Breast epithelium (tissue), 4 donors: ENCODE results near the gene RBM7. TPM values are rescaled to one million over a fixed set of nuclear protein-coding genes. Genes with fewer than 3 reads are reported as not detected.

Experiments used
- DNase-seq, 2 donors: peaks; one replicate each; pipeline ENCODE4 v3.0.0-alpha.2; 2019; ENCODE audit warnings: low spot score in 2 of 2
- H3K27ac ChIP-seq, 2 donors: fragments of 200-600 bp; sonication (generic) in 1 of 2; one replicate each; pipeline ENCODE4 v1.5.1; 2016 to 2019; ENCODE audit warnings: mild to moderate bottlenecking in 1 of 2
- H3K27me3 ChIP-seq, 2 donors: fragments of 200-600 bp; sonication (generic) in 1 of 2; one replicate each; pipeline versions ENCODE4 v1.5.1 to v1.6.0; 2017 to 2019; ENCODE audit warnings: control low read depth in 1 of 2, mild to moderate bottlenecking in 1 of 2
- H3K36me3 ChIP-seq: fragments of 200-600 bp; one replicate; pipeline ENCODE4 v1.5.1; 2019
- H3K4me1 ChIP-seq, 2 donors: fragments of 200-600 bp; sonication (generic); one replicate each; pipeline ENCODE4 v1.5.1; 2016 to 2019; ENCODE audit warnings: control low read depth in 1 of 2
- H3K4me3 ChIP-seq, 3 donors: fragments of 200-600 bp; sonication (generic); 1 replicate in 2 of 3; 2 replicates in 1 of 3; pipeline ENCODE4 v1.5.1; 2016 to 2019; ENCODE audit warnings: mild to moderate bottlenecking in 3 of 3, moderate library complexity in 2 of 3
- H3K9me3 ChIP-seq, 2 donors: fragments of 200-600 bp; sonication (generic) in 1 of 2; one replicate each; pipeline ENCODE4 v1.5.1; 2016 to 2019; ENCODE audit warnings: control low read depth in 1 of 2
- CTCF ChIP-seq, 3 donors: fragments of 450-650 bp; IDR thresholded peaks; one replicate each; pipeline ENCODE4 v1.5.1; 2016 to 2017; ENCODE audit warnings: antibody characterized with exemption in 3 of 3, mild to moderate bottlenecking in 3 of 3, moderate library complexity in 3 of 3
- POLR2A ChIP-seq: fragments of 450-650 bp; IDR thresholded peaks from one replicate; pipeline ENCODE4 v1.6.1; 2016; ENCODE audit warnings: antibody characterized with exemption, mild to moderate bottlenecking, moderate library complexity
- POLR2AphosphoS5 ChIP-seq, 3 donors: sonication (generic); formaldehyde crosslinking; IDR thresholded peaks; one replicate each; pipeline ENCODE4 v1.6.1; 2017; ENCODE audit warnings: antibody characterized with exemption in 3 of 3
- intact Hi-C: fragments of 100-400 bp; cut with DNase I; formaldehyde crosslinking; loops from one replicate; pipeline ENCODE4 v1.15.1; 2023; ENCODE audit warnings: low total_unique reads
- total RNA-seq, 3 donors: library from RNA; depleted of rRNA; stranded (reverse); fragments of >200 nt; gene quantifications; one replicate each; pipeline ENCODE4 v1.1.0, GENCODE V29; 2016

RBM7 gene
- total RNA-seq, 3 donors from 2014 or later = 14.7 to 29.7 (median 25.2) TPM

- intact Hi-C loops = no loop called here
- Histone ChIP-seq H3K4me3 (no peak overlapping the region), H3K27me3 (peaks cover 0 to 2% of the 10 kb centered on the region in 2 donors), H3K27ac (no peak overlapping the region), H3K9me3 (no peaks in the 10 kb centered on the region), H3K4me1 (no peaks in the 10 kb centered on the region), H3K36me3 (no peaks in the 10 kb centered on the region)
- no peak for TF ChIP-seq POLR2A
- TF ChIP-seq CTCF (IDR thresholded peaks at IDR 0.05) = no peak
- TF ChIP-seq POLR2AphosphoS5 (IDR thresholded peaks at IDR 0.05) = no peak
- DNase-seq = no peak
Measured at GRCh38 chr11:114362326-114362725, 38.1 kb upstream of the RBM7 start.

DNA sequence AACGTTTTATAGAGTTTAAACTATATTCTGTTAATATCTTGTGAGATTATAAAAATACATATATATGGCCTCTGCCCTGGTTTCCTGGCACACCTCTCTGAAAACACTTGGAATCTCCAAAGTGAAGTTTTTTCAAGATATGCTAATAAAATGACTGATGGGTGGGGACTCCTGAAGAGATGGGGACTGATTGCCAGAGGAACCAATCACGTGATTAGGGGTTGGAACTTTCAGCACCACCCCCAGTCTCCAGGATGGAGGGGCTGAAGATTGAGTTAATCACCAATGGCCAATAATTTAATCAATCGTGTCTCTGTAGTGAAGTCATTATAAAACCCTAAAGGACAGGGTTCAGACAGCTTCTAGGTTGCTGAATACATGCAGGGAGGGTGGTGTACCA, 37.5 kb upstream of the RBM7 start:
- H3K9me3 ChIP-seq = no peaks in the 10 kb centered on the region
- H3K4me3 ChIP-seq = no peak overlapping the region
- peaks cover 0 to 2% of the 10 kb centered on the region in 2 donors for H3K27me3 ChIP-seq
- H3K4me1 ChIP-seq = no peaks in the 10 kb centered on the region
- intact Hi-C loops = no loop called here
- no peak for DNase-seq
- no peak for TF ChIP-seq CTCF (IDR thresholded peaks at IDR 0.05)
- no peak for TF ChIP-seq POLR2AphosphoS5 (IDR thresholded peaks at IDR 0.05)
- TF ChIP-seq POLR2A = no peak
- no peaks in the 10 kb centered on the region for H3K36me3 ChIP-seq
- H3K27ac ChIP-seq = no peak overlapping the region

DNA sequence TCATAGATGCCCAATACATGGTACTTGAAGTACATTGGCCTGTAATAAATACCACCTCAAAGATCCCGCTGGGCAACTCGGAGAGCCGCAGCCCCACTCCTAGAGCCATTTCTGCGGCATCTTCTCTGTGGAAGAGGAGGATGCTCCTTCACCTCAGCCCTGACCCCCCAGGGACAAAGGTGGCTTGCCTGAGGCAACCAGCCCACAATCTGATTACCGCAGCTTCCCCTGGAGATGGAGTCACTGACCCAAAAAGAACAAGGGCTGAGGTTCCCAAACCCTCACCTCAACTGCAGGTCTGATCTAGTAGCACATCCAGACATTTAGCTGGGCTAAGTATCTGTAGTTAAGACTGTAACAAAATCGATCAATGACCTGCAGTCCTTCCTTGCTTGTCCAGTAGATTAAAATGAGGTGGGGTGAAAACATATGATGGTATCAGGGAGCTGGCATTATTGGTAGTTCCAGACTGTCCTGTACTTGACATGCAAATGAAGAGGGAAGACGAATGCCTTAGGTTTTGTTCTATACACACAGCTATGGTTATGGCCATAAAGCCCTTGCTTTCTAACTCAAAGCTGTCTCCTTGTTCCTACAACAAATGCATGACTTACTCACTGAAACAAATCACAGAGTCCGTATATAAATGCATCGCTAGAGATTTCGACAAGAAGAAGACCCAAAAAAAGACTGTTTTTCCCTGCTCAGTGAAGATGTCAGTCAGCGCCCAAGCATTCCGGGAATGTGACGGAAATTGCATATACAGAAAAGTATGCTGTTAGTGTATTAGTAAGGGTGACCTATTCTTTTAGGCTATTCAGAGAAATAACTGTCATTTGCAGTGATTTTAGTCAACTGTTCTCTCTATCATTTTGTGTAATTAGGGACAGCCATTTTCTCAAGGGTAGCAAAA, 33.9 kb upstream of the RBM7 start:
- Histone ChIP-seq H3K27ac (no peak overlapping the region), H3K9me3 (no peaks in the 10 kb centered on the region), H3K4me1 (no peaks in the 10 kb centered on the region), H3K4me3 (no peak overlapping the region), H3K36me3 (no peaks in the 10 kb centered on the region), H3K27me3 (peaks cover 0 to 2% of the 10 kb centered on the region in 2 donors)
- intact Hi-C loops = no loop called here
- DNase-seq = no peak
- no peak for TF ChIP-seq POLR2A
- TF ChIP-seq CTCF (IDR thresholded peaks at IDR 0.05) = no peak
- TF ChIP-seq POLR2AphosphoS5 (IDR thresholded peaks at IDR 0.05) = no peak

DNA sequence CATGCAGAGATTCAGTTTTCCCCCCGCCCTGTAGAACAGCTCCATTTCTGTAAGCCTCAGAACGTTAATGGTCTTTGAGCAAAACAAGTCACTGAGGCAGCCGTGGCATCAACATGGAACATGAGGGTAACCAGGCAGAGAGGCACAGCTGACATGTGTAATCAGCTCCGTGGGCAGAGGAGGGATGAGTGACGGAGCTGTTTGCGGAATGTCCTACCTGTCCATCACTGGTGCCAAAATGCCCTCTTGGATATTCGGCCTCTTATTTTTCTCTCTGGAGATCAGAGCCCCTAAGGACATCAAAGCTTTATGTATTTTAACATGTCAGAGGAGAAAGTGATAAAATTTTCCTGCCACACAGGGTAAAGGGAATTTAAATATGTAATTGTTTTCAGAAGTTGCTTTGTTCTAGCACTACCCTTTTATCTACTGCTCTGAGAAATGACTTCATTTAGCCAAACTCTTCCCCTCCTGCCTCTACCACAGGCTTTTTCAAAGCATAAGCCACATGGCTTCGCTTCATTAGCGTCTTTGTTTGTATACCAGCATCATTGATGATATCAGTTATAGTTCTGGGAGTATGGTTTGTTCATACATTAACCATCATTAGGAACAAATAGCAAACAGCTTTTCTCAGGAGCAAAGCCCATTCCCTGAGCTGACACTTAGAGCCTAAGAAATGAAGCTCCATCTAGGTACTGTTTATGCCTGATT, 33.1 kb upstream of the RBM7 start:
- Histone ChIP-seq H3K4me3 (no peak overlapping the region), H3K27ac (no peak overlapping the region), H3K36me3 (no peaks in the 10 kb centered on the region), H3K9me3 (no peaks in the 10 kb centered on the region), H3K27me3 (peaks cover 0 to 2% of the 10 kb centered on the region in 2 donors), H3K4me1 (no peaks in the 10 kb centered on the region)
- no peak for TF ChIP-seq CTCF (IDR thresholded peaks at IDR 0.05)
- no peak for TF ChIP-seq POLR2AphosphoS5 (IDR thresholded peaks at IDR 0.05)
- TF ChIP-seq POLR2A = no peak
- intact Hi-C loops = no loop called here
- DNase-seq = no peak
